ENCODE measurements around the gene CCDC38. TPM values are rescaled to one million over a fixed set of nuclear protein-coding genes. Genes with fewer than 3 reads are reported as not detected.

Gene CCDC38
- total RNA-seq, 1 donor from 2014 or later: not detected

GRCh38 chr12:95890958-95891357, 51.5 kb downstream of the CCDC38 start:
- Mint-ChIP-seq H3K4me1 (ENCODE audit: unreplicated experiment) (no peaks in the 10 kb centered on the region), H3K9me3 (ENCODE audit: unreplicated experiment) (no peaks in the 10 kb centered on the region), H3K27me3 (ENCODE audit: unreplicated experiment) (peaks cover 21% of the 10 kb centered on the region), H3K36me3 (ENCODE audit: unreplicated experiment) (no peaks in the 10 kb centered on the region), H3K27ac (ENCODE audit: unreplicated experiment) (no peak overlapping the region), H3K4me3 (ENCODE audit: unreplicated experiment) (no peak overlapping the region)
- no peak for TF ChIP-seq CTCF (IDR thresholded peaks at IDR 0.05)
- DNase-seq (ENCODE audit: extremely low spot score, unreplicated experiment): no peak

GRCh38 chr12:95887311-95887710, 55.1 kb downstream of the CCDC38 start:
- peaks cover 12% of the 10 kb centered on the region for H3K27me3 Mint-ChIP-seq (ENCODE audit: unreplicated experiment)
- DNase-seq (ENCODE audit: extremely low spot score, unreplicated experiment): no peak
- TF ChIP-seq CTCF (IDR thresholded peaks at IDR 0.05): no peak
- no peaks in the 10 kb centered on the region for H3K9me3 Mint-ChIP-seq (ENCODE audit: unreplicated experiment)
- H3K36me3 Mint-ChIP-seq (ENCODE audit: unreplicated experiment): no peaks in the 10 kb centered on the region
- H3K4me1 Mint-ChIP-seq (ENCODE audit: unreplicated experiment): no peaks in the 10 kb centered on the region
- no peak overlapping the region for H3K27ac Mint-ChIP-seq (ENCODE audit: unreplicated experiment)
- no peak overlapping the region for H3K4me3 Mint-ChIP-seq (ENCODE audit: unreplicated experiment)

GRCh38 chr12:95884998-95885397, 57.4 kb downstream of the CCDC38 start:
- H3K27ac Mint-ChIP-seq (ENCODE audit: unreplicated experiment): no peak overlapping the region
- H3K4me3 Mint-ChIP-seq (ENCODE audit: unreplicated experiment): no peak overlapping the region
- no peak for TF ChIP-seq CTCF (IDR thresholded peaks at IDR 0.05)
- H3K9me3 Mint-ChIP-seq (ENCODE audit: unreplicated experiment): no peaks in the 10 kb centered on the region
- peaks cover 4% of the 10 kb centered on the region for H3K4me1 Mint-ChIP-seq (ENCODE audit: unreplicated experiment)
- DNase-seq (ENCODE audit: extremely low spot score, unreplicated experiment): no peak
- no peaks in the 10 kb centered on the region for H3K27me3 Mint-ChIP-seq (ENCODE audit: unreplicated experiment)
- no peaks in the 10 kb centered on the region for H3K36me3 Mint-ChIP-seq (ENCODE audit: unreplicated experiment)

GRCh38 chr12:95882873-95883272, 59.5 kb downstream of the CCDC38 start:
- Mint-ChIP-seq H3K27me3 (ENCODE audit: unreplicated experiment) (no peaks in the 10 kb centered on the region), H3K36me3 (ENCODE audit: unreplicated experiment) (no peaks in the 10 kb centered on the region), H3K9me3 (ENCODE audit: unreplicated experiment) (no peaks in the 10 kb centered on the region), H3K27ac (ENCODE audit: unreplicated experiment) (no peak overlapping the region), H3K4me3 (ENCODE audit: unreplicated experiment) (no peak overlapping the region), H3K4me1 (ENCODE audit: unreplicated experiment) (peaks cover 4% of the 10 kb centered on the region)
- no peak for TF ChIP-seq CTCF (IDR thresholded peaks at IDR 0.05)
- DNase-seq (ENCODE audit: extremely low spot score, unreplicated experiment): no peak

GRCh38 chr12:95882080-95882479, 60.3 kb downstream of the CCDC38 start:
- Mint-ChIP-seq H3K4me1 (ENCODE audit: unreplicated experiment) (peaks cover 4% of the 10 kb centered on the region), H3K27ac (ENCODE audit: unreplicated experiment) (no peak overlapping the region), H3K36me3 (ENCODE audit: unreplicated experiment) (no peaks in the 10 kb centered on the region), H3K4me3 (ENCODE audit: unreplicated experiment) (no peak overlapping the region), H3K9me3 (ENCODE audit: unreplicated experiment) (no peaks in the 10 kb centered on the region), H3K27me3 (ENCODE audit: unreplicated experiment) (no peaks in the 10 kb centered on the region)
- no peak for TF ChIP-seq CTCF (IDR thresholded peaks at IDR 0.05)
- DNase-seq (ENCODE audit: extremely low spot score, unreplicated experiment): no peak

All from osteocyte (in vitro differentiated cells).